HG03196 (cell line): ENCODE measurements around the gene C1orf159.

Source experiments
- ATAC-seq: cut with Tn5 transposase; IDR thresholded peaks from one replicate; pipeline ENCODE4 v1.9.1; 2021; ENCODE audit not compliant: unreplicated experiment

C1orf159 gene

DNA sequence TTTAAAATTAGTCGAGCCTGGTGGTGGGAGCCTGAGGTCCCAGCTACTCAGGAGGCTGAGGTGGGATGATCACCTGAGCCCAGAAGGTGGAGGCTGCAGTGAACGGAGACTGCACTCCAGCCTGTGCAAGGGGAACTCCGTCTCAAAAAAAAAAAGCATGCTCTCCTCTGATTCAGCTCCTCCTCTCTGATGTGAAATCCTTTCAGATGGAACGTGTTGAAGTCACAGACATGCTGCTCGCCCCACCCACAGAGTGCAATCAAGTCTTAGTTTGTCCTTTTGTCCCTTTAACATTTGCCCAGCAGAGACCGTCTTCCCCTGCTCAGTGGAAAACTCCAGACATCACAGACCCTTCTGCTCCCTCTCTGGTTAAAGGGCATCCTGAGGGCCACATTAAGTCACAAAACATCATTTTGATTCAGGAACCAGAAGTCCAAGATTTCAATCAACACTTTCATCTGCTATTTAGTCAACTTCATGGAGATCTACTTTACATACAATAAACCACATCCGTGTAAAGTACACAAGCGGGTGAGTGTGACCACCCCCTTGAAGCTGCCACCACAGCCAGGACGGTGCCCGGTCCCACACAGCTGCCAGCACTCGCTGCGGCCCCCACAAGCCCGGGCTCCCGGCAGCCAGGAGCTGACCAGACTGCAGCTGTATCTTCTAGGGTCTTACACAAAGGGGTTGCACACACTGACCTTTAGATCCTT is 22.8 kb downstream of the C1orf159 start:
- ATAC-seq, result no peak

DNA sequence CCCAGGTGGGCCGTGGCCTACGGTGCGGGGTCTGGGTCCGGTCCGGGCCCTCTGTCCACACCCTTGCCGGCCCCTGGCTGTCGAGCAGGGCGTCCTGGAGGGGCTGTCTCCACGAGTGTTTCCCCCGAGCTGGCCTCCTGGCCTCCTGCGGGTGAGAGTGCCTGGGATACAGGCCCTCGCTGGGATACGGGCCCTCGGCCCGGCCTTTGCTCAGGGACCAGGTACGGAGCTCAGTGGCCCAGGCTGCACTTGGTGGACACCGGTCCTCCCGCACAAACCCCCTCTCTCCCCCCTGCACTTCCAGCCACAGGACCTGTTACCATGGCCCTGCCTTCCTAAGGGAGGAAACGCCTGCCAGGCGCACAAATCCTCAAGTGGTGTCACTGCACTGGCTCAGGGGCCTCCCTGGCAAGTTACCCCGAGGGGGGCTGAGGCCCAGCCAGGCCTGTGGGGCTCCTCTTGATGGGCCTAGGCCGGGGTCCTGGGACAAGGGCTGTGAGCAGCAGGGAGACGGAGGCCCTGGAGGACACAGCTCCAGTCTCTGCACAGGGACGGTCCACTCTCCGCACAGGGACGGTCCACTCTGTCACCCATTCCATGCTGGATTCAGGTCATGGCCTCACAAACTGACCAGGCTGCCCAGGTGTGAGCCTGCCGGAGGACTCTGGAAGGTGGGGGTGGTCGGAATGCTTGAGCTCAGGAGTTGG is 23.6 kb downstream of the C1orf159 start:
- ATAC-seq, result no peak

DNA sequence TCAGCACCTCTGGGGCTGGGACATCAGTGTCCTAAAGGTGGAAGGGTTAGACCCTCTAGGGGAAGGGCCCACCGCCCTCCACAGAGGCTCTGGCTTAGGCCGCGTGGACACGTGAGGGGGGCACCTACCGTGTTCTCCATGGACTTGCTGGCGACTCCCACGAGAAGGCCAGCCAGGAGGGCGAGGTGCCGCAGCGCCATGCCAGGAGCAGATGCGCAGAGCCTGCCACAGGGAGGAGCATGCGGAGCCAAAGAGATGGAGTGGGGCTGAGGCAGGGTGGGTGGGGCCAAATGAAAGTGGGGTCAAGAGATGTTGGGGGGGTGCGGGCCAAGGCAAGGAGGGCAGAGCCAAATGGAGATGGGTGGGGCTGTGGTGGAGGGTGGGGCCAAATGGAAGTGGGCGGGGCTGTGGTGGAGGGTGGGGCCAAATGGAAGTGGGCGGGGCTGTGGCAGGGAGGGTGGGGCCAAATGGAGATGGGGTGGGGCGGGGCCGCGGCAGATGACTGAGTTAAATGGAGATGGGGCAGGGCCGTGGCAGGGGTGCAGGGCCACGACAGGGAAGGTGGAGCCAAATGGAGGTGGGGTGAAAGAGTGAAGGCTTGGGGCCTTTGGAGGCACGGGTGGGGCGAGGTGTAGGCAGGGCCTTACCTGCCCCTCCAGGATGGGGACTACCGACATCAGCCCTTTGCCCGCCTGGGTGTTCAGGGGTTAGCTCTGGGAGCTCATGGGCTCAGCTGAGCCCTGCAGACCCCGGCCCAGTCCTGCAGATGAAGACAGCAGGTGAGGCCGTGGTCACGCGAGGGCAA is 24.3 kb downstream of the C1orf159 start:
- no peak for ATAC-seq

DNA sequence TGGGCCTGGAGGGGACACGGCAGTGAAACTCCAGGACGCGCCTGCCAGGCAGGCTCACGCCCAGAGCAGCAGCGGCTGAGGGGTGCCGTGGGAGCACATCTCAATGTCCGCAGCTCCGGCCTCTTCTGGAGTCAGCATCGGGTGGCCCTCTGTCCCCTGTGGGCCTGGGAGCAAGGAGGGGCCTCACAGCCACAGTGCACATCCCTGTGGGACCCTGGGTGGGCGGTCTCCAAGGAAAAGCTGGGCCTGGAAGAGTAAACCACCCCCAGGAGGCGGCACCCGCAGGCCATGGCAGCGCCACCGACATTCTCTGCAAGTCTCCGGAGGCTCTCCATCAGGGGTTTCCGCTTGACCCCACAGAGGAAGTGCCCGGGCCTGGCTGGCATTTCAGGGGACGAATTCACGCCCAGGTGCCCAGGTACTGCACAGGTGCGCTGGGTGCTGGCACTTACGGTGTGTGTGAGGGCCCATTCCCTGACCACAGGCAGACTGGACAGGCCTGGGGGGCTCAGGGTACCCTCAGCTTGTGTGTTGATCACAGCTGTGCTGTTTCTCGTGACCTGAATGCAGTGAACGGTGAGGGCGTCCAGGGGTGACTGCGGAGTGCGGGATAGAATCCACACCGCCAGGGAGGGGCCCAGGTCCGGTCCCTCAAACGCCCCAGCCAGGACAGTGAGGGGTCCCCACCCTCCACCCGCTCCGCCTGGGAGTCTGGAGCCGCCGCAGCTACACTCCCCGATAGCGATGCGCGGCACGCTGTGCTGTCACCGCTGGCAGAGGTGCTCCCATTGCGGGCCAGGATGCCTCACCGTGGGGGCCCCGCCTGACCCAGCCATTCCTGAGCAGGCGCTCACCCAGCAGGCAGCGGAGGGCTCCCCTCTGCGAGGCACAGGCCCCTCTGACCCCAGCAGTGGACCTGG is 25.2 kb downstream of the C1orf159 start:
- no peak for ATAC-seq

DNA sequence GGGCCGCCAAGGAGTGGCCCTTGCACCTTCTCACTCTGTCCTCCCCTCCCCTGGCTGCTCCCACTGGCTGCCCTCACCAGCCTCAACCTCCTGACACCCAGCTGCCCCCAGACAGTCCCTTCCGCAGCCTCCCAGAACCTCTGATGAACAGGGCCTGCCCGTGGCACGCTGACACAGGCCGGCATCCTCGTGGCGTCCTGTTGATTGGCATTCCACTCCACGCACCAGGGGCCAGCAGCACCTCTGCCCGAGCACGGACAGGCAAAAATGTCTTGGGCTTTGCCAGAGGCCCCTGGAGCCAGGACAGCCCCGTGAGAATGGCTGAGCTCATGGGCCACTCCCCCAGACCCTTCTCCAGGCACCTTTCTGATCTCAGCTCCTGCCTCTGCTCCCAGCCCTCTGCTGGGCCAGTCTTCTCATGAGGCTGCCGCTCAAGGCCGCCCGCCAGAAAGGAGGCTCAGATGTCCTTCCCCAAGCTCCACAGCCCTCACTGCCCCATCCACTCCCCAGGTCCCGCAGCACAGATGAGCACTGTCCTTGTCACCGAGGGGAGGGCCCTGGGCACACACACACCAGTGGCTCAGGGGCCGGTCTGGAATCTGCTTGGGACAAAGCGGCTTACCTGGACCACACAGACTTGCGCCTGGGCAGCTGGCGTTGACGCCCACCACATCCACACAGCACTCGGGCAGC is 26.0 kb downstream of the C1orf159 start:
- ATAC-seq, result no peak

DNA sequence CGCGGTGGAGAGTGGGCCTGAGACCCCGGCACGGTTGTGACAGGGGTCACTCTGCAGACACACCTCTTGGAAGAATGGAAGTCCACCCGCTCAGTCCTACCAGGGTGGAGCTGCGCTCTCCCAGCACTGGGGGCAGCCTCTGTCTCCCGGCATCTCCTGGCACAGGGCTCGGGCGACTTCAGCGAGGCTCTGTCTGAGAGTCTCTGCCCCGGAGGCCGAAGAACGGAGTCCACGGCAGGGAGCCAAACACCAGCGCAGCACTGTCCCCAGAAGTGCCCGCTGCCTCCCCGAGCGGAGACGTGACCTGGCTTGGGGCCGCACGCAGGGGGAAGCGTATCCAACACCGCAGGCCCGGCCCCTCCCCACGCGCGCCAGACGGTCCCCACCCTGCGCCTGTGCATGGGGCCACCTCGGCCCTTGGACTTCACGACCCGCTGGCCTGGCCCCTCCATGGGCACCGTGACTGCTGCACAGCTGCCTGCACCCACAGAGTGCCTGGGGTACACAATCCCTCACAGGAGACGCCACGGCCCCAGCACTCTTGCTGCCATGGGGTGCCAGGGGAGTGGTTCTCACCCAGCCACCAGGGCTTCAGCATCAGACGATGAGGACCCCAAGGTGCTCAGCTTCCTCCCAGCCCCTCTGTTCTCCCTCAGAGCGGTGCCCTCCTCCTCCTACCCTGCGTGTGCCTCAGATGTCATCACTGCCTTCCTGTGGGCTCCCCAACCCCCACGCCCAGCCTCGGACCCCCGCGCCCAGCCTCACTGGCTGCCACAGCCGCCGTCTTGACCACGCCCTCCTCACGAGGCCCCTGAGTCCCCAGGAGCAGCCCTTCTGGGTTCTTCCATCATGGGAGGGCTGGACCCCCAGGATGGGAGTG is 26.8 kb downstream of the C1orf159 start:
- ATAC-seq, result no peak

DNA sequence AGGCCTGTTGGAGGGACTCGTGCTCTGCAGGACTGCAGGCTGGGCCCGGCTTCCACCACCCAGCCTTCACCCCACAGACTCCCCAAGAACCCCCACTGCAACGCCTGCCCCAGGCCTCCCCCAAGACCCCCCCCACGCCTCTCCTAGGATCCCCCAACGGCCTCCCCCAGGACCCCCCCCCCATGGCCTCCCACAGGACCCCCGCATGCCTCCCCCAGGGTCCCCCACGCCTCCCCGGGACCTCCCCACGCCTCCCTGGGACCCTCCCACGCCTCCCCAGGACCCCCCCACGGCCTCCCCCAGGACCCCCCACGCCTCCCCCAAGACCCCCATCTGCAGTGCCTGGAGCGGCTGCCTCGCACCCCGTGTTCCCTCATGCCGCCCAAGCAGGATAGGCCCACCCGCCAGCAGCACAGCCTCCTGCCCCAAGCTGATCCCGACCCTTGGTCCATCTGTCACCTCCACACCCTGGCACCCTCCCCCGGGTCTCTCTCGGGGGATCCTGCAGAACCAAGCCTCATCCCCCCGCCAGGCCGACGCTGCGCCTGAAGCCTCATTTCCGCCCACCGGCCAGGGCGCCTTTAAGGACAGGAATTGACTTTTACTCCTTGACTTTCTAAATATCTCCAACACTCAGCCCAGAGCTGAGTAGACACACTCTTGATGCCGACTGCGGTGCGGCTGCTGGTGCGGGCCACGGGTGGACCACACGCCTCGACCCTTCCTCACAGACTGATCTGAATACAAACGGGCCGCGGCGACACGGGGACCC is 27.7 kb downstream of the C1orf159 start:
- no peak for ATAC-seq

DNA sequence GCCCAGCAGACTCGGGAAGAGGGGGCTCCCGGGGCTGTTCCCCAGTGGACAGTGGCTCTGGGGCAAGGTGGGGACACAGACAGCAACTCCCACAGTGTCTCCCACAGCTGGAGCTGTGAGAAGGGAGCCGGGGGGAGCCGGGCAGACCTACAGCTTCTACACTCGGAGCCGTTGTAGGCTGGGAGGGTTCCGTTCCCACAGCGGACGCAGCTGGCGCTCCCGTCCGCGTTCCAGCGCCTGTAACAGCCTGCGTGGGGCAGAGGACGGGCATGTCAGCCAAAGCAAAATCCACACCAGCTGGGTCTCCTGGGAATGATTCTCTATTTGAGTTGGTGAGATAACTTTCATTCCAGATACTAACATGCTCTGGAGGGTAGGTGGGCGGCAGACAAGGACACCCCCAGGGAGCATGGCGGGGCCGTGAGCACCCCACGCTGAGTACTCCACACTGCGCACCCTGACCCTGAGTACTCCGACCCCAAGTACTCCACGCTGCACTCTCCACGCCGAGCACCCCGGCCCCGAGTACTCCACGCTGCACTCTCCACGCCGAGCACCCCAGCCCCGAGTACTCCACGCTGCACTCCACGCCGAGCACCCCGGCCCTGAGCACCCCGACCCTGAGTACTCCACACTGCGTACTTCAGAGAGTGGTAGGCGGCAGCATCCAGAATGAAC is 28.4 kb downstream of the C1orf159 start:
- ATAC-seq, result no peak

DNA sequence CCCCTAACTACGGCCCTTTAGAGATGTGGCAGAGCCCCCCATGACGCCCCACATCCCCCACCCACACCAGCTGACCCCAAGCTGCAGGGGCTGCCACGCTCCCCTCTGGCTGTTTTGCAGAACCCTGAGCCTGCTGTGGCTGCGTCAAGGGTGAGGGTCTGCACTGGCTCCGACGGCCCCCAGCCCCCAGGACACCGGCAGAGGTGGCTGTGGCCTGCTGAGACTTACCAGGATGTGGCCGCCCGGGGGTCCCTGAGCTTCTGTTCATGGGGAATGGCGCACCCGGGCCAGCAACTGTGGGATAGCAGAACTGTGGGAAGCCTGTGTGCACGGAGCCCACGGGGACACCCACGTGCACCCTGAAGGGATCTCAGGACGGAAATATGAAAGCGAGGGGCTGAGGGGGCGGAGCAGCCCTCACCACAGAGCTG is 29.0 kb downstream of the C1orf159 start:
- no peak for ATAC-seq

DNA sequence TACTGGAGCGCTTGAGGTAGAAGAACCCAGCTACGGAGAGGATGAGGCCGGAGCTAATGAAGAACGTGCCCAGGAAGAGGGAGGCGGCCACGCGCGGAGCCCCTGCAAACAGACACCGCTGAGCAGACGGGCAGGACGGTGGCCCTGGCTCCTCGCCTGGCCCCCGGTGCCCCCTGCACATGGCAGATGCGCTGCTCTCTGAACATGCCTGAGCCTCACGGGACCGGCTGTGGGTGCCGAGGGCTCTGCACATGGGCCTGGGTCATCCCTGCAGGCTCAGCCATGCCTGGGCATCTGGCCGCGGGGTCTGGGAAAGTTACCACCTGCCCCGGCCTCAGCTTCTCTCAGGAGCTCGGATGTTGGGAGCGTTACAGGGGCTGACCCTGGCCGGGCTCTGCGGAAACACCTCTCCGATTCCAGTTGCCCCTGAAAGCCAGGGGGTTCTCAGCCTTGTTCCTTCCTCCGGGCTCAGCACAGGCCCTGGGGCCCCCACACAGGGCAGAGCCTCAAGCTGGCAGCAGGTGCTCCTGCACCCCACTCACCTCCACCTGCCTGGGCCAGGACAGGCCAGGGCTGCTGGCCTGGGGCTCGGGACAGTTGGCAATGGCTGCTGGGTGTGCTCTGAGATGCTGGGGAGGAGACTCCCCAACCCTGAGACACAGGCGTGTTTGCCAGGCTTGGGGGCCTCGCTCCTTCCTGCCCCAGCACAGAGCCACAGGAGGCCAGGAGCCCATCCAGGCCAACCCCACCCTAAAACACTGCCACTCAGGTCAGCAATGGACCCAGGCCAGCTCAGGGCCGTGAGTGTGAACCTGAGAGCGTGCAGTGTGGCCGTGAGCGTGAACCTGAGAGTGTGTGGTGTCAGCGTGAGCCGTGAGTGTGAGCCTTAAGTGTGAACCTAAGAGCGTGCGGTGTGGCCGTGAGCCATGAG is 29.7 kb downstream of the C1orf159 start:
- ATAC-seq, result no peak

DNA sequence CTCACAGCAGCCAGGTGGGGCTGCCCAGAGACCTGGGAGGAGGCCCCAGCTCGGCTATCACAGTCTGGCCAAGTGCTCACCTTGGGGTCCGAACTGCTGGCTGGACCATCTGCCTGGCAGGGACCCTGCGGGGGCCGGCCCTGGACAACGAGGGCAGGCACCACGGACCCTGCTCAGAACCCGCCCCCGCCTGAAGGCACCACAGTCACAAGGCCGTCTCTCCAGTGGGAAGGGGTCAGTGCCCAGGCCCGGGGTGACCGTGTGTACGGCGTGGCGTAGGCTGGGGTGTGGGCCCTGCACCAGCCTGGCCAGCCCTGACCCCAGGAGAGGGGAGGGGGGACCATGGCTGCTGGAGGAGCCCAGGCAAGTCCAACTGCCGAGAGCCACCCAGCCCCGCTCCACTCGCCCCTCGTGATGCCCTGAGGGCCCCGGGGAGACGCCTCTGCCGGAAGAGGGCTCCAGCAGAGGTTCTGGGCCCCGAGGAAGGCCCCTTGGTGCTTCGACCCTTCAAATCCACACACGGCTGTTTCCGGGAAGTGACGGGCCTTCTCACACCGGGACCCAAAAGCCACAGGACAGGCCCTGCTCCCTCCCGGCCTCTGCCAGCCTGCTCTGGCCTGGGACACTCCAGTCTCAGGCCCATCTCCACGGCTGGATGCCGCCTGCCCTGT is 30.6 kb downstream of the C1orf159 start:
- ATAC-seq, result no peak

DNA sequence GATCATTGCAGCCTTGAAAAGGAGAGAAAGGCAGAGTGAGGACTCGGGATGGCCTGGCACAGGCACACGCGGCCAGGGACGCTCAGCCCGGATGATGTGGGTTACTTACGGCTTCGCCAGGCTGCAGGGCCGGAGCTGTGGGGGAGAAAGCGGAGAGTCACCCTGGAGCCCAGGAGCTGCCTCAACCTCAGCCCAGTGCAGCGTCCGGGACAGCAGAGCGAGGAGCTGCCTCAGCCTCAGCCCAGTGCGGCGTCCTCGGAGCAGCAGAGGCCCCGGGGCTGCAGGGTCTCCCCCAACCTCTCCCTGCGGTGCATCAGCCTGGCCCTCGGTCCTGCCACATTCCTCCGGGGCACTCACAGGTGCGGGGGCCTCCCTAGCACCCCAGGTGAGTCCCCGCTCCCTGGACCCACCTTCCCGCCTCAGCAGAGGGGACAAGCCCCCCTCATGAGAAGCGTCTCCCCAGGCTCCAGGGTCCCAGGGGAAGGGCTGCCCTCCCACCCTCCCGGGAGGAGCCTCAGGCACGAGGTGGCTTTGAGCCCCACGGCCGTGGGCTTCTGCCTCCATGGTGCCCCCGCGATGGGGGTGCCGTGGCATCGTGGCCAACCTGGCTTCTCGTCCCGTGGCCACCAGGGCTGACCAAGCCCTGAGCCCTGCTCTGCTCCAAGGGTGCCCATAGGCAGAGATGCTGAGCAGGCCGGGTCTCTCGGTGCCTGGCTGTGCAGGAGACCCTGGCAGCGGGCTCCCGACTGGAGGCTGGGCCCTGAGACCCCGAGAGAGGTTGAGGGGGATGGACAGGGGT is 31.3 kb downstream of the C1orf159 start:
- ATAC-seq, result no peak

DNA sequence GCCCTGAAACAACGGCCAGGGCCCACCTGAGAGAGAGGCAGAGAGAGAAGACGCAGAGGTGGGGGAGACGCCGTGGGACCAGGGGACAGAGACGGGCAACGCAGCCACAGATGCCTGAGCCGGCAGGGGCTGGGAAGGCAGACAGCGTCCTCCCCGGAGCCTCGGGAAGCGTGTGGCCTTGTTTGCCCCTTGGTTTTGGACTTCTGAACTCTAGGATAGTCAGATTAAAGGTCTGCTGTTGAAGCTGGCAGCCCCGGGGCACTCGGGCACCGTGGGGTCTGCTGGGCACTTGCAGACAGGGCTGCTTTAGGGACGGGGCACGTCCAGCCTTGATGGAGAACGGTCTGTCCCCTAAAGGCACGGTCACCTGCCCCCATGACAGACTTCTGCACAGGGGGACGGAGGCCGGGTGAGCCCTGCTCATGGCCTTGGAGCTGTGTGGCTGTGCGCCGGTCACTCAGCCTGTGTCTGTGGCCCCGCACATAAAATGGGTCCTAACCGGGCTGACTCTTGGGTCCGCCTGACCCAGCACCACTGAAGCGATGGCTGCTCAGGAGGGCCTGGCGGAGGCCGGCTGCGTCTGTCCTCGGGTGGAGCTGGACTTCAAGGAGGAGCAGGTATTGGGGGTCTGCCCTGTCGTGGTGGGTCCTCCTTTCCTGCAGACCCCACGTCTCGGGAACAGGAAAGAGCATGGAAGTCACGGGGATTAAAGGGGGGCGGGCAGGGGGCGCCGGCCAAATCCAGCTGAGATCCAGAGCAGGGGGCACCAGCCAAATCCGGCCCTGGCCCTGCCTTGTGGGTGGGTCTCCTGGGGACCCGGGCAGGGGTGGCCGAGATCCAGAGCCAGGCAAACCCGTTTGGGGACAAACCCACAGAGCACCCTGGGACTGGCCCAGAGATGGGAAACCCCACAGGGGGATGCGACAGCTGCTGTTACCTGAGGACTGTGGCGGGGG is 32.2 kb downstream of the C1orf159 start:
- no peak for ATAC-seq

DNA sequence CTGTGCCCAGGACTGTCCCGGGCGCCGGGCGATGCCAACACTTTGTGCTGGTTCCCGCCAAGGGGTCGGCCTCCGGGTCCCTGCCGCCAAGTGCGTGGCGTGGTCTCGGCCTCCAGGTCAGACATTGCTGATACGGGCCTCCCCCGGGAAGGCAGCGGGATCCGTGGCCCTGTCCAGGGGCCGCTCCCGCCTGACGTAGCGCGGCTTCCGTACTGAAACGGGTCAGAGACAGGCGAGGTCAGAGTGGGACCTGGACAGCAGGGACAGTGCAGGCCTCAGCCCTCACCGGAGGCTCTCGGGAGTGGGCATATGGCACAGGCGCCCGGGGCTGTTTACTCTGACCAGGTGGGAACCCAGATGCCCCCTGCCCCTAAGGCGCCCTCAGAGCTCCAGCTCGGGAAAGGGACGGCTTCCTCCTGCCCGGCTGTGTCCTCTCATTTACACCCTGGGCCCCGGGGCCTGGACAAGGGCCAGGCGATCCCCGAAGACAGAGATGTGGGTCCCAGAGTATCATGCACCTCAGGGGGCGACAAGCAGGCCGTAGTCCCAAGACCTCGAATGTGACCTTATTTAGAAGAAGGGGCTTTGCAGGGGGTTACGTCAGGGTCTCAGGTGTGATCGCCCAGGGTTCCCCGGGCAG is 33.0 kb downstream of the C1orf159 start:
- no peak for ATAC-seq
